IMR-90 (cell line): ENCODE data around the gene PHF14. TPM values are rescaled to one million over a fixed set of nuclear protein-coding genes. Genes with fewer than 3 reads are reported as not detected.

Experiments used
- ATAC-seq: fragments of 200-7000 bp; cut with Tn5 transposase; 2 replicates; pipeline ENCODE4 v1.9.1; 2020; ENCODE audit warnings: low read depth, mild to moderate bottlenecking, moderate library complexity
- BruUV-seq: library from RNA; stranded (reverse); fragments of 400-500 nt; replicated peaks from 2 replicates; lab custom pipeline; 2021; lab: Mats Ljungman, UMichigan
- CTCF ChIA-PET: fragments of 300-600 bp; formaldehyde crosslinking; extraction: SDS; loops from one replicate; lab custom pipeline; 2021; ENCODE audit warnings: antibody characterized with exemption; lab: Yijun Ruan, JAX
- POLR2A ChIA-PET: fragments of 300-600 bp; sonication (Branson Sonifier 250); formaldehyde crosslinking; loops from one replicate; lab custom pipeline; 2022; ENCODE audit warnings: antibody characterized with exemption; ENCODE audit not compliant: unreplicated experiment; lab: Charles Lee
- DNase-seq: peaks from one replicate; pipeline ENCODE4 v3.0.0; 2013
- H2AFZ ChIP-seq: replicated peaks from 2 replicates; pipeline ENCODE3; 2013; ENCODE audit warnings: low read length, mild to moderate bottlenecking; ENCODE audit not compliant: poor library complexity
- H2AK5ac ChIP-seq: 2 replicates; pipeline ENCODE4 v1.6.1; 2013; ENCODE audit warnings: low read depth, low read length, inconsistent platforms
- H2AK9ac ChIP-seq: replicated peaks from 2 replicates; pipeline ENCODE3; 2013; ENCODE audit warnings: mild to moderate bottlenecking, low read depth, low read length, moderate library complexity; ENCODE audit not compliant: poor library complexity
- H2BK120ac ChIP-seq: 2 replicates; pipeline ENCODE4 v1.6.1; 2013; ENCODE audit warnings: low read depth, low read length, inconsistent platforms
- H2BK15ac ChIP-seq: 3 replicates; pipeline ENCODE4 v1.6.1; 2013; ENCODE audit warnings: low read depth, low read length, inconsistent platforms
- H2BK20ac ChIP-seq: 2 replicates; pipeline ENCODE4 v1.6.1; 2013; ENCODE audit warnings: low read depth, mild to moderate bottlenecking, inconsistent platforms, low read length, moderate library complexity
- H2BK5ac ChIP-seq: 2 replicates; pipeline ENCODE4 v1.6.1; 2013; ENCODE audit warnings: mild to moderate bottlenecking, low read depth, low read length, inconsistent platforms; ENCODE audit not compliant: poor library complexity, severe bottlenecking
- H3K14ac ChIP-seq: replicated peaks from 2 replicates; pipeline ENCODE4 v1.6.1; 2013; ENCODE audit warnings: low read depth, low read length, inconsistent platforms
- H3K18ac ChIP-seq: 2 replicates; pipeline ENCODE4 v1.6.1; 2013; ENCODE audit warnings: low read depth, low read length, control low read depth
- H3K23ac ChIP-seq: 2 replicates; pipeline ENCODE4 v1.6.1; 2013; ENCODE audit warnings: low read depth, low read length, inconsistent platforms
- H3K27ac ChIP-seq: 2 replicates; pipeline ENCODE4 v1.5.1; 2013; ENCODE audit warnings: mild to moderate bottlenecking, control low read depth, low read length; ENCODE audit not compliant: insufficient read depth
- H3K27me3 ChIP-seq: 2 replicates; pipeline ENCODE4 v1.6.1; 2013; ENCODE audit warnings: low read length; ENCODE audit not compliant: control insufficient read depth, insufficient read depth
- H3K36me3 ChIP-seq: 2 replicates; pipeline ENCODE4 v1.6.1; 2013; ENCODE audit warnings: low read length, mixed read lengths; ENCODE audit not compliant: control insufficient read depth, insufficient read depth
- H3K4ac ChIP-seq: 2 replicates; pipeline ENCODE4 v1.6.1; 2013; ENCODE audit warnings: low read depth, low read length, inconsistent platforms
- H3K4me1 ChIP-seq: 2 replicates; pipeline ENCODE4 v1.6.1; 2013; ENCODE audit warnings: low read length, mixed read lengths; ENCODE audit not compliant: control insufficient read depth, insufficient read depth
- H3K4me2 ChIP-seq: 2 replicates; pipeline ENCODE4 v1.6.1; 2013; ENCODE audit warnings: low read depth, mild to moderate bottlenecking, control low read depth, low read length, moderate library complexity
- H3K4me3 ChIP-seq: 2 replicates; pipeline ENCODE4 v1.5.1; 2013; ENCODE audit warnings: low read depth, mild to moderate bottlenecking, control low read depth, low read length, moderate library complexity; ENCODE audit not compliant: insufficient read depth
- H3K56ac ChIP-seq: 2 replicates; pipeline ENCODE4 v1.6.1; 2013; ENCODE audit warnings: low read length, inconsistent platforms; ENCODE audit not compliant: insufficient read depth; ENCODE audit errors: extremely low read depth
- H3K79me1 ChIP-seq, 2 experiments: 2 replicates each; pipeline ENCODE4 v1.6.1; 2013; ENCODE audit warnings: low read length in 2 of 2, inconsistent platforms in 1 of 2, low read depth in 1 of 2
- H3K9ac ChIP-seq: 2 replicates; pipeline ENCODE4 v1.6.1; 2013; ENCODE audit warnings: low read depth, low read length, control low read depth
- H3K9me1 ChIP-seq: 2 replicates; pipeline ENCODE4 v1.6.1; 2013; ENCODE audit warnings: low read length, inconsistent platforms; ENCODE audit not compliant: insufficient read depth
- H3K9me3 ChIP-seq: 2 replicates; pipeline ENCODE4 v1.6.1; 2013; ENCODE audit warnings: low read length; ENCODE audit not compliant: control insufficient read depth, insufficient read depth
- H4K20me1 ChIP-seq: 2 replicates; pipeline ENCODE4 v1.6.1; 2013; ENCODE audit warnings: low read length, inconsistent platforms; ENCODE audit not compliant: insufficient read depth
- H4K5ac ChIP-seq: 2 replicates; pipeline ENCODE4 v1.6.1; 2013; ENCODE audit warnings: mild to moderate bottlenecking, low read depth, low read length, control low read depth
- H4K8ac ChIP-seq, 2 experiments: 2 replicates each; pipeline ENCODE4 v1.6.1; 2013; ENCODE audit warnings: low read depth in 2 of 2, low read length in 2 of 2, control low read depth in 1 of 2, inconsistent platforms in 1 of 2
- H4K91ac ChIP-seq: 2 replicates; pipeline ENCODE4 v1.6.1; 2013; ENCODE audit warnings: low read depth, low read length, inconsistent platforms; ENCODE audit not compliant: insufficient read depth
- RAD21 ChIP-seq: IDR thresholded peaks from 2 replicates; pipeline ENCODE4 v1.6.1; 2012; ENCODE audit warnings: low read length, improper control_type of control experiment
- WGBS, 2 experiments: methylation state at CpG; one replicate each; pipeline versions ENCODE4 v1.1.5 to v1.1.7; 2013; ENCODE audit warnings: missing lambda C conversion rate in 2 of 2; ENCODE audit not compliant: insufficient read length in 1 of 2; ENCODE audit errors: extremely low coverage in 2 of 2; 5-methylcytosine and 5-hydroxymethylcytosine counted together
- dilution Hi-C: fragments of 300-500 bp; cut with HindIII; formaldehyde crosslinking; loops from one replicate; pipeline ENCODE4 v1.14.3; 2018; ENCODE audit warnings: low sequenced_read_pairs; ENCODE audit not compliant: unreplicated experiment
- in situ Hi-C: fragments of 300-500 bp; cut with MboI; formaldehyde crosslinking; loops from 3 replicates; pipeline ENCODE4 v1.14.3; 2019; ENCODE audit warnings: low sequenced_read_pairs, inconsistent platforms, mixed read lengths
- intact Hi-C: fragments of 100-400 bp; cut with micrococcal nuclease; formaldehyde crosslinking; loops from 2 replicates; pipeline ENCODE4 v1.10.0; 2022
- polyA plus RNA-seq, 3 experiments: library from polyadenylated mRNA; depleted of rRNA; stranded (reverse); fragments of >200 nt; gene quantifications; 2 replicates each; pipeline ENCODE4 v1.2.3, GENCODE V29; 2012; ENCODE audit warnings: low replicate concordance in 1 of 3
- total RNA-seq: library from RNA; depleted of rRNA; stranded (reverse); fragments of >200 nt; gene quantifications from 2 replicates; pipeline ENCODE4 v1.2.3, GENCODE V29; 2012

PHF14 gene
- total and polyA plus RNA-seq, 2 of the 4 experiments (the other 2 are of a cell fraction) = 8.7 to 17.2 TPM

- H3K27ac ChIP-seq = no peak overlapping the region
- H3K36me3 ChIP-seq = no peaks in the 10 kb centered on the region
- WGBS, 2 experiments = no CpG with 5 or more reads among the region's 1 CpG
- H2BK5ac ChIP-seq = no peak overlapping the region
- H3K56ac ChIP-seq = no peak overlapping the region
- intact Hi-C loops = no loop called here
- DNase-seq (no peak), ATAC-seq (no peak)
- H3K23ac ChIP-seq = no peak overlapping the region
- no peaks in the 10 kb centered on the region for H3K9me1 ChIP-seq
- POLR2A ChIA-PET = no interaction called here
- H3K4me1 ChIP-seq = no peaks in the 10 kb centered on the region; the same call in 1 of the 2 replicates
- no peak overlapping the region for H2BK120ac ChIP-seq
- no peak overlapping the region for H2BK20ac ChIP-seq
- H4K8ac ChIP-seq = no peak overlapping the region
- dilution Hi-C loops = no loop called here
- no peaks in the 10 kb centered on the region for H3K9me3 ChIP-seq
- no peak overlapping the region for H2BK15ac ChIP-seq
- H3K18ac ChIP-seq = no peak overlapping the region
- no peak overlapping the region for H2AK5ac ChIP-seq
- H3K79me1 ChIP-seq = no peaks in the 10 kb centered on the region
- CTCF ChIA-PET = interaction anchor here (0.6 to 0.9 kb wide), 2 partner anchors 15 to 35 kb away, joined by 3 to 5 read pairs; no protein-coding TSS in a partner anchor
- no peak overlapping the region for H3K9ac ChIP-seq
- H4K91ac ChIP-seq = no peak overlapping the region
- no peak overlapping the region for H4K5ac ChIP-seq
- in situ Hi-C loops = no loop called here
- H3K4me3 ChIP-seq = no peak overlapping the region
- TF ChIP-seq RAD21 = no peak
- no peak overlapping the region for H3K4me2 ChIP-seq
- no peak overlapping the region for H2AFZ ChIP-seq
- H3K27me3 ChIP-seq = no peaks in the 10 kb centered on the region
- H4K20me1 ChIP-seq = no peaks in the 10 kb centered on the region
- no peak overlapping the region for H2AK9ac ChIP-seq
- BruUV-seq = no TSS peak
- no peak overlapping the region for H3K14ac ChIP-seq
- H3K4ac ChIP-seq = no peak overlapping the region
These were observed 203.4 kb downstream of the PHF14 start for GRCh38 chr7:11176985-11177555.
